B cell (primary cell): Measurements from ENCODE around the gene PUS10. TPM values are rescaled to one million over a fixed set of nuclear protein-coding genes. Genes with fewer than 3 reads are reported as not detected.

Experiments
- ATAC-seq: fragments of 200-7000 bp; cut with Tn5 transposase; one replicate; pipeline ENCODE4 v1.10.0; 2021; ENCODE audit warnings: low read depth, mild to moderate bottlenecking, moderate number of reproducible peaks, moderate library complexity
- CTCF ChIA-PET: fragments of 350-600 bp; sonication (Branson Sonifier 250); formaldehyde crosslinking; loops from one replicate; lab custom pipeline; 2021; ENCODE audit warnings: antibody characterized with exemption, inconsistent platforms; lab: Charles Lee
- POLR2A ChIA-PET: fragments of 350-600 bp; sonication (Branson Sonifier 250); formaldehyde crosslinking; loops from one replicate; lab custom pipeline; 2021; ENCODE audit warnings: antibody characterized with exemption; lab: Charles Lee
- DNase-seq: peaks from one replicate; pipeline ENCODE4 v3.0.0; 2013
- H2AFZ ChIP-seq: 2 replicates; pipeline ENCODE4 v1.6.1; 2012; ENCODE audit warnings: mild to moderate bottlenecking, low read depth, low read length; ENCODE audit not compliant: insufficient read depth, poor library complexity, severe bottlenecking
- H3K27ac ChIP-seq, 2 donors: 1 replicate in 1 of 2; 2 replicates in 1 of 2; pipeline ENCODE4 v1.5.1; 2012 to 2013; ENCODE audit warnings: low read length in 2 of 2, mild to moderate bottlenecking in 2 of 2, moderate library complexity in 1 of 2
- H3K27me3 ChIP-seq, 4 experiments: fragments of 200-600 bp in 1 of 4; sonication (generic) in 1 of 4; replicated peaks in 1 of 4; 1 replicate in 2 of 4; 2 replicates in 2 of 4; pipeline versions ENCODE4 v1.6.1 to v1.7.0; 2013 to 2016; ENCODE audit warnings: low read length in 3 of 4, mild to moderate bottlenecking in 2 of 4, mixed read lengths in 1 of 4, moderate library complexity in 1 of 4; ENCODE audit not compliant: insufficient read depth in 4 of 4, control insufficient read depth in 3 of 4; ENCODE audit errors: control extremely low read depth in 1 of 4
- H3K36me3 ChIP-seq, 2 experiments: replicated peaks in 1 of 2; 1 replicate in 1 of 2; 2 replicates in 1 of 2; pipeline versions ENCODE4 v1.6.1 to v1.7.1; 2013; ENCODE audit warnings: low read length in 1 of 2; ENCODE audit not compliant: insufficient read depth in 2 of 2, control insufficient read depth in 1 of 2; ENCODE audit errors: control extremely low read depth in 1 of 2, extremely low read depth in 1 of 2
- H3K4me1 ChIP-seq, 2 donors: fragments of 200-600 bp in 1 of 2; sonication (generic) in 1 of 2; 1 replicate in 1 of 2; 2 replicates in 1 of 2; pipeline versions ENCODE4 v1.5.1 to v1.6.1; 2013 to 2017; ENCODE audit warnings: low read length in 2 of 2; ENCODE audit not compliant: control insufficient read depth in 2 of 2, insufficient read depth in 2 of 2
- H3K4me2 ChIP-seq: replicated peaks from 2 replicates; pipeline ENCODE3; 2012; ENCODE audit warnings: mild to moderate bottlenecking, low read depth, low read length; ENCODE audit not compliant: poor library complexity, severe bottlenecking
- H3K4me3 ChIP-seq, 5 experiments: fragments of 200-600 bp in 1 of 5; sonication (generic) in 1 of 5; 1 replicate in 3 of 5; 2 replicates in 2 of 5; pipeline versions ENCODE4 v1.5.1 to v1.7.0; 2011 to 2016; ENCODE audit warnings: low read length in 4 of 5, mild to moderate bottlenecking in 4 of 5, low read depth in 2 of 5, control low read depth in 1 of 5, moderate library complexity in 1 of 5; ENCODE audit not compliant: insufficient read depth in 1 of 5; ENCODE audit errors: control extremely low read depth in 1 of 5, extremely low read depth in 1 of 5
- H3K79me2 ChIP-seq: fragments of 200-600 bp; sonication (generic); one replicate; pipeline ENCODE4 v1.6.0; 2016; ENCODE audit warnings: low read length; ENCODE audit not compliant: control insufficient read depth, insufficient read depth
- H3K9ac ChIP-seq: fragments of 200-600 bp; sonication (generic); 2 replicates; pipeline ENCODE4 v1.6.1; 2017; ENCODE audit warnings: mild to moderate bottlenecking, low read length, moderate library complexity
- H3K9me3 ChIP-seq, 3 donors: one replicate each; pipeline versions ENCODE4 v1.6.1 to v1.7.1; 2013; ENCODE audit warnings: low read length in 2 of 3; ENCODE audit not compliant: control insufficient read depth in 2 of 3, insufficient read depth in 1 of 3; ENCODE audit errors: control extremely low read depth in 1 of 3
- H4K20me1 ChIP-seq: 2 replicates; pipeline ENCODE4 v1.6.0; 2012; ENCODE audit warnings: mild to moderate bottlenecking, low read length; ENCODE audit not compliant: insufficient read depth, control insufficient read depth, poor library complexity, severe bottlenecking
- H3K27ac Mint-ChIP-seq: one replicate; pipeline ENCODE4 v1.8.0; 2021; ENCODE audit warnings: mixed read lengths
- H3K27me3 Mint-ChIP-seq: one replicate; pipeline ENCODE4 v1.8.0; 2021; ENCODE audit warnings: mixed read lengths
- H3K4me1 Mint-ChIP-seq: one replicate; pipeline ENCODE4 v1.8.0; 2021; ENCODE audit warnings: mixed read lengths
- H3K4me3 Mint-ChIP-seq: one replicate; pipeline ENCODE4 v1.8.0; 2021; ENCODE audit warnings: mixed read lengths
- H3K9me3 Mint-ChIP-seq: one replicate; pipeline ENCODE4 v1.8.0; 2022; ENCODE audit warnings: mixed read lengths; ENCODE audit not compliant: insufficient read depth
- CTCF ChIP-seq: fragments of 200-600 bp; IDR thresholded peaks from one replicate; pipeline ENCODE4 v1.8.0; 2022; ENCODE audit warnings: antibody characterized with exemption, mild to moderate bottlenecking
- EZH2 ChIP-seq: IDR thresholded peaks from 2 replicates; pipeline ENCODE4 v1.6.1; 2012; ENCODE audit warnings: borderline replicate concordance, low read depth, mild to moderate bottlenecking, moderate library complexity, low read length; ENCODE audit not compliant: insufficient read depth, poor library complexity, severe bottlenecking
- WGBS: methylation state at CpG from one replicate; pipeline ENCODE4 v1.1.5; 2013; ENCODE audit warnings: missing lambda C conversion rate; ENCODE audit not compliant: insufficient coverage; 5-methylcytosine and 5-hydroxymethylcytosine counted together
- intact Hi-C: fragments of 100-400 bp; cut with micrococcal nuclease; formaldehyde crosslinking; loops from one replicate; pipeline ENCODE4 v1.10.0; 2022
- polyA plus RNA-seq: library from polyadenylated mRNA; depleted of rRNA; stranded (reverse); fragments of >200 nt; gene quantifications from 2 replicates; pipeline ENCODE4 v1.2.3, GENCODE V29; 2012
- total RNA-seq, 2 donors: library from RNA; stranded (reverse); fragments of 120-200 nt in 1 of 2; gene quantifications; 1 replicate in 1 of 2; 2 replicates in 1 of 2; pipeline versions ENCODE4 v1.2.3 to v1.2.4, GENCODE V29; 2013 to 2022

The PUS10 gene
- total and polyA plus RNA-seq, 2 donors (not counting 1 experiment from before 2014, with no cell fraction given) = 3.2 to 7.1 TPM

GRCh38 chr2:61021228-61021660 is 3.2 kb upstream of the PUS10 start:
- H2AFZ ChIP-seq = no peak overlapping the region
- CTCF ChIA-PET = no interaction called here
- POLR2A ChIA-PET = no interaction called here
- WGBS = 100% methylated on average over 6 of the region's 6 CpGs
- no peaks in the 10 kb centered on the region for H3K9me3 ChIP-seq
- H3K4me3 ChIP-seq = no peak overlapping the region
- DNase-seq = no peak
- no peak for TF ChIP-seq CTCF
- TF ChIP-seq EZH2 = no peak
- no peak overlapping the region for H3K4me2 ChIP-seq
- H3K4me1 ChIP-seq = peaks cover 5 to 16% of the 10 kb centered on the region in 2 donors
- H4K20me1 ChIP-seq = peaks cover 31% of the 10 kb centered on the region
- peaks cover 45% of the 10 kb centered on the region for H3K4me1 Mint-ChIP-seq
- H3K27me3 Mint-ChIP-seq = no peaks in the 10 kb centered on the region
- no peak for ATAC-seq
- intact Hi-C loops = no loop called here
- no peak overlapping the region for H3K4me3 Mint-ChIP-seq
- H3K27me3 ChIP-seq = no peaks in the 10 kb centered on the region
- no peaks in the 10 kb centered on the region for H3K9me3 Mint-ChIP-seq
- no peak overlapping the region for H3K9ac ChIP-seq
- H3K79me2 ChIP-seq = peaks cover 95% of the 10 kb centered on the region
- H3K27ac ChIP-seq = no peak overlapping the region
- H3K27ac Mint-ChIP-seq = no peak overlapping the region
- H3K36me3 ChIP-seq = peaks cover 1 to 9% of the 10 kb centered on the region in 2 experiments

DNA sequence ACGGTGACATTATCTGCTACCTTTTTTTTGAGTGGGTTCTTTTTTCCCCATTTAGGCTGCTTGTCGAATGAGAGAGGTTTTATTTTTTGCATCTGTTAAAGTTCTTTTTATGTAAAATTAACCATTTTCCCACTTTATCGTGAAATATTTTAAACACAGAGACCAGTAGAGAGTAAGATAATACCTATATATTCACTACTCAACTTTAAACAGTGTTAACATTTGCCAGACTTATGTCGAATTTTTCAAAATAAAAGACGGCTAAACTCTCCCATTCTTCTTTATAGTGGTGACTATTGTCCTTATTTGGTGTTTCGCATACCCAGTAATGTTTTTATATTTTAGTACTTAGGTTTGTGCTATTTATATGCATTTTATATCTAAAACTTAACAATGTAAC is 743 bp upstream of the PUS10 start:
- peak overlapping the region in 3 of 5 experiments; percentile 85 to 98 (median 94) for H3K4me3 ChIP-seq
- no peaks in the 10 kb centered on the region for H3K9me3 Mint-ChIP-seq
- no peaks in the 10 kb centered on the region for H3K9me3 ChIP-seq
- CTCF ChIA-PET = no interaction called here
- peak overlapping the region; percentile 99 for H2AFZ ChIP-seq
- peak overlapping the region; percentile 98 for H3K27ac Mint-ChIP-seq
- peaks cover 1 to 9% of the 10 kb centered on the region in 2 experiments for H3K36me3 ChIP-seq
- peaks cover 71% of the 10 kb centered on the region for H3K79me2 ChIP-seq
- H3K27me3 ChIP-seq = no peaks in the 10 kb centered on the region
- intact Hi-C loops = loop anchor here (5.0 kb wide), 1 partner anchor 519 kb away; the partner anchor contains the start of gene XPO1
- DNase-seq (no peak), ATAC-seq (no peak)
- TF ChIP-seq CTCF (no peak), EZH2 (no peak)
- H3K4me1 ChIP-seq = peaks cover 5 to 19% of the 10 kb centered on the region in 2 donors
- H3K4me1 Mint-ChIP-seq = peaks cover 43% of the 10 kb centered on the region
- H3K9ac ChIP-seq = peak overlapping the region; percentile 88
- H3K4me3 Mint-ChIP-seq = peak overlapping the region; percentile 100
- no peaks in the 10 kb centered on the region for H3K27me3 Mint-ChIP-seq
- POLR2A ChIA-PET = no interaction called here
- H4K20me1 ChIP-seq = peaks cover 14% of the 10 kb centered on the region
- H3K27ac ChIP-seq = peak overlapping the region in 1 of 2 donors; percentile 84
- WGBS = no CpG with 5 or more reads among the region's 6 CpGs
- H3K4me2 ChIP-seq = peak overlapping the region; percentile 84
